ENCODE measurements around the gene ATP8B1.
"Not testable (repeated sequence)": the region's sequence is repeated elsewhere in the genome, so short reads cannot be mapped to it uniquely, and the experiment has no call there.

Gene ATP8B1

GRCh38 chr18:57803103-57803969 lies at the start of gene ATP8B1:
TSS of gene ATP8B1 (minus strand) at chr18:57803315. CDS start at chr18:57731807, 71,508 bp downstream.
- in situ Hi-C loops (cut with MboI; ENCODE audit: low pct_unique_long_range_greater_than_20kb, low sequenced_read_pairs, unreplicated experiment) = no loop called here
- no peak for TF ChIP-seq CTCF (IDR thresholded peaks at IDR 0.05; ENCODE audit: extremely low read depth, insufficient read depth, missing control alignments)
- DNase-seq (ENCODE audit: low spot score) = peak; percentile 54

GRCh38 chr18:57850063-57850462 lies 46.9 kb upstream of the ATP8B1 start:
- in situ Hi-C loops (cut with MboI; ENCODE audit: low pct_unique_long_range_greater_than_20kb, low sequenced_read_pairs, unreplicated experiment) = no loop called here
- DNase-seq (ENCODE audit: low spot score) = no peak
- TF ChIP-seq CTCF (IDR thresholded peaks at IDR 0.05; ENCODE audit: extremely low read depth, insufficient read depth, missing control alignments) = no peak

GRCh38 chr18:57848374-57848773 lies 45.3 kb upstream of the ATP8B1 start:
- in situ Hi-C loops (cut with MboI; ENCODE audit: low pct_unique_long_range_greater_than_20kb, low sequenced_read_pairs, unreplicated experiment) = loop anchor here (25.0 kb wide), 1 partner anchor 211 kb away; no protein-coding TSS in a partner anchor
- not testable (repeated sequence) for DNase-seq (ENCODE audit: low spot score)

GRCh38 chr18:57847431-57847830 lies 44.3 kb upstream of the ATP8B1 start:
- in situ Hi-C loops (cut with MboI; ENCODE audit: low pct_unique_long_range_greater_than_20kb, low sequenced_read_pairs, unreplicated experiment) = loop anchor here (25.0 kb wide), 1 partner anchor 210 kb away; no protein-coding TSS in a partner anchor
- DNase-seq (ENCODE audit: low spot score) = not testable (repeated sequence)

GRCh38 chr18:57846258-57846657 lies 43.1 kb upstream of the ATP8B1 start:
- no peak for DNase-seq (ENCODE audit: low spot score)
- in situ Hi-C loops (cut with MboI; ENCODE audit: low pct_unique_long_range_greater_than_20kb, low sequenced_read_pairs, unreplicated experiment) = loop anchor here (25.0 kb wide), 1 partner anchor 209 kb away; no protein-coding TSS in a partner anchor
- no peak for TF ChIP-seq CTCF (IDR thresholded peaks at IDR 0.05; ENCODE audit: extremely low read depth, insufficient read depth, missing control alignments)

GRCh38 chr18:57845605-57846074 lies 42.5 kb upstream of the ATP8B1 start:
- no peak for DNase-seq (ENCODE audit: low spot score)
- TF ChIP-seq CTCF (IDR thresholded peaks at IDR 0.05; ENCODE audit: extremely low read depth, insufficient read depth, missing control alignments) = no peak
- in situ Hi-C loops (cut with MboI; ENCODE audit: low pct_unique_long_range_greater_than_20kb, low sequenced_read_pairs, unreplicated experiment) = loop anchor here (25.0 kb wide), 1 partner anchor 208 kb away; no protein-coding TSS in a partner anchor

GRCh38 chr18:57844319-57844718 lies 41.2 kb upstream of the ATP8B1 start:
- no peak for TF ChIP-seq CTCF (IDR thresholded peaks at IDR 0.05; ENCODE audit: extremely low read depth, insufficient read depth, missing control alignments)
- DNase-seq (ENCODE audit: low spot score) = no peak
- in situ Hi-C loops (cut with MboI; ENCODE audit: low pct_unique_long_range_greater_than_20kb, low sequenced_read_pairs, unreplicated experiment) = loop anchor here (25.0 kb wide), 1 partner anchor 207 kb away; no protein-coding TSS in a partner anchor

All from GM13977 (cell line).